Superior temporal gyrus (tissue), 1 donor: ENCODE measurements around the gene CACNA2D4.
"Not testable (repeated sequence)": the region's sequence is repeated elsewhere in the genome, so short reads cannot be mapped to it uniquely, and the experiment has no call there.

Experiments
- DNase-seq: peaks from one replicate; pipeline ENCODE4 v3.0.0-alpha.2; 2016; ENCODE audit errors: extremely low spot score

CACNA2D4 gene

GRCh38 chr12:1832801-1833595, 85.5 kb downstream of the CACNA2D4 start:
- DNase-seq: no peak

GRCh38 chr12:1830981-1831963, 87.2 kb downstream of the CACNA2D4 start:
- no peak for DNase-seq

- DNase-seq: no peak
Observed at GRCh38 chr12:1830401-1830845, 88.0 kb downstream of the CACNA2D4 start.

GRCh38 chr12:1829306-1829900, 89.0 kb downstream of the CACNA2D4 start:
- DNase-seq: no peak

GRCh38 chr12:1828856-1829255, 89.6 kb downstream of the CACNA2D4 start:
- DNase-seq: no peak

- no peak for DNase-seq
Observed at GRCh38 chr12:1827826-1828805, 90.3 kb downstream of the CACNA2D4 start.

GRCh38 chr12:1826867-1827705, 91.4 kb downstream of the CACNA2D4 start:
- DNase-seq: no peak

GRCh38 chr12:1826401-1826800, 92.1 kb downstream of the CACNA2D4 start:
- no peak for DNase-seq

- no peak for DNase-seq
Observed at GRCh38 chr12:1825382-1826102, 92.9 kb downstream of the CACNA2D4 start.

- no peak for DNase-seq
Observed at GRCh38 chr12:1823237-1823636, 95.2 kb downstream of the CACNA2D4 start.

GRCh38 chr12:1822699-1823098, 95.8 kb downstream of the CACNA2D4 start:
- no peak for DNase-seq

GRCh38 chr12:1821805-1822204, 96.6 kb downstream of the CACNA2D4 start:
- DNase-seq: no peak

GRCh38 chr12:1820896-1821291, 97.6 kb downstream of the CACNA2D4 start:
- DNase-seq: no peak

- peak; percentile 30 for DNase-seq
Observed at GRCh38 chr12:1820191-1820895, 98.1 kb downstream of the CACNA2D4 start, which contains the start of gene LRTM2. LRTM2 (plus strand) TSS chr12:1820565; CDS start chr12:1828149, 7,584 bp downstream.

GRCh38 chr12:1819571-1819970, 98.9 kb downstream of the CACNA2D4 start:
- no peak for DNase-seq

- DNase-seq: no peak
Observed at GRCh38 chr12:1819050-1819449, 99.4 kb downstream of the CACNA2D4 start.

GRCh38 chr12:1817928-1818327, 100.5 kb downstream of the CACNA2D4 start:
- not testable (repeated sequence) for DNase-seq

- DNase-seq: no peak
Observed at GRCh38 chr12:1816730-1817348, 101.6 kb downstream of the CACNA2D4 start.
